ENCODE measurements around the gene OR5A2. TPM values are rescaled to one million over a fixed set of nuclear protein-coding genes. Genes with fewer than 3 reads are reported as not detected.

Gene OR5A2
- total and polyA plus RNA-seq, 2 donors (not counting 1 experiment from before 2014, with no cell fraction given): not detected

- Histone ChIP-seq H4K20me1 (ENCODE audit: control insufficient read depth, extremely low read depth, insufficient read depth, low read length) (no peaks in the 10 kb centered on the region), H3K4me1 (ENCODE audit: control insufficient read depth, extremely low read depth, insufficient read depth, low read length) (no peaks in the 10 kb centered on the region), H3K9me3 (ENCODE audit: control insufficient read depth, insufficient read depth, low read depth, low read length) (no peaks in the 10 kb centered on the region), H3K36me3 (ENCODE audit: control insufficient read depth, insufficient read depth, low read length) (no peaks in the 10 kb centered on the region), H3K4me2 (ENCODE audit: extremely low read depth, insufficient read depth, low read length) (no peak overlapping the region), H3K27ac (ENCODE audit: insufficient read depth, low read length) (no peak overlapping the region), H2AFZ (ENCODE audit: low read length) (no peak overlapping the region), H3K79me2 (ENCODE audit: control insufficient read depth, insufficient read depth, low read length) (no peaks in the 10 kb centered on the region), H3K27me3 (ENCODE audit: control insufficient read depth, insufficient read depth, low read length) (no peaks in the 10 kb centered on the region), H3K4me3 (replicated peaks in 1 of 4; ENCODE audit: control extremely low read depth in 1 of 4, insufficient read depth in 1 of 4, low read depth in 3 of 4, low read length in 4 of 4) (no peak overlapping the region), H3K9ac (ENCODE audit: insufficient read depth, low read length) (no peak overlapping the region)
- DNase-seq (ENCODE audit: low read depth in 2 of 2): no peak
- TF ChIP-seq EZH2 (IDR thresholded peaks at IDR 0.05; ENCODE audit: low read length, missing control alignments) (no peak), CTCF (conservative IDR thresholded peaks at IDR 0.05 in 1 of 2, IDR thresholded peaks at IDR 0.05 in 1 of 2; ENCODE audit: low read depth in 1 of 2, low read length in 2 of 2) (no peak)
Measured at GRCh38 chr11:59368238-59369022, 57.8 kb downstream of the OR5A2 start.

Other genes with a start within 250 kb of the OR5A2 start
- not detected in 2 replicates for gene MPEG1, start 213.5 kb downstream of the OR5A2 start, total RNA-seq
- gene MPEG1, start 213.5 kb downstream of the OR5A2 start, polyA plus RNA-seq: not detected in 2 replicates
- not detected in 2 replicates for gene OR5AN1, start 67.5 kb downstream of the OR5A2 start, total RNA-seq
- not detected in 2 replicates for gene OR5AN1, start 67.5 kb downstream of the OR5A2 start, polyA plus RNA-seq
- not detected in 2 replicates for gene OR5A1, start 10.1 kb upstream of the OR5A2 start, total RNA-seq
- not detected in 2 replicates for gene OR5A1, start 10.1 kb upstream of the OR5A2 start, polyA plus RNA-seq
- gene OR4D6, start 30.5 kb upstream of the OR5A2 start, total RNA-seq: not detected in 2 replicates
- not detected in 2 replicates for gene OR4D6, start 30.5 kb upstream of the OR5A2 start, polyA plus RNA-seq
- not detected in 2 replicates for gene OR4D10, start 46.9 kb upstream of the OR5A2 start, total RNA-seq
- not detected in 2 replicates for gene OR4D10, start 46.9 kb upstream of the OR5A2 start, polyA plus RNA-seq
- gene OR4D11, start 77.2 kb upstream of the OR5A2 start, total RNA-seq: not detected in 2 replicates
- gene OR4D11, start 77.2 kb upstream of the OR5A2 start, polyA plus RNA-seq: not detected in 2 replicates
- not detected in 2 replicates for gene OR4D9, start 85.1 kb upstream of the OR5A2 start, total RNA-seq
- gene OR4D9, start 85.1 kb upstream of the OR5A2 start, polyA plus RNA-seq: not detected in 2 replicates
- 29.5 and 44.1 TPM in 2 replicates for gene OSBP, start 189.4 kb upstream of the OR5A2 start, total RNA-seq
- gene OSBP, start 189.4 kb upstream of the OR5A2 start, polyA plus RNA-seq: 32.4 and 34.0 TPM in 2 replicates
- 8.2 and 11.6 TPM in 2 replicates for gene PATL1, start 242.6 kb upstream of the OR5A2 start, total RNA-seq
- gene PATL1, start 242.6 kb upstream of the OR5A2 start, polyA plus RNA-seq: 66.4 and 68.1 TPM in 2 replicates